ENCODE data around the gene LYPD3.

DNA sequence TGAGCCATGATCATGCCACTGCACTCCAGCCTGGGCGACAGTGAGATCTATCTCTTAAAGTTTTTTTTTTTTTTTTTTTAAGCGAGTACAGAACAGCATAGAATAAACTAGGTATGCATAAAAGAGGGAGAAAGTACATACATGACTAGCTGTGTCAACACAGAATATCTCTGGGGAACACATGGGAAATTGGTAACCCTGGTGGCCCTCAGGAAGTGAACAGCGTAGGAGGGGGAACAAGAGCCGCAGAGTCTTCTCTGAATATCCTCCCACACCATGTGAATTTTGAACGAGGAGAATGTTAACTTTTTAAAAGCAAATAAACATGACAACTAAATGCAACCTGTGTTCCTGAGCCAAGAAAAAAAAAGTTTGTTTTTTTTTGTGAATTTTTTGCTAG lies 23.9 kb upstream of the LYPD3 start:
- TF ChIP-seq, protein P1, sequence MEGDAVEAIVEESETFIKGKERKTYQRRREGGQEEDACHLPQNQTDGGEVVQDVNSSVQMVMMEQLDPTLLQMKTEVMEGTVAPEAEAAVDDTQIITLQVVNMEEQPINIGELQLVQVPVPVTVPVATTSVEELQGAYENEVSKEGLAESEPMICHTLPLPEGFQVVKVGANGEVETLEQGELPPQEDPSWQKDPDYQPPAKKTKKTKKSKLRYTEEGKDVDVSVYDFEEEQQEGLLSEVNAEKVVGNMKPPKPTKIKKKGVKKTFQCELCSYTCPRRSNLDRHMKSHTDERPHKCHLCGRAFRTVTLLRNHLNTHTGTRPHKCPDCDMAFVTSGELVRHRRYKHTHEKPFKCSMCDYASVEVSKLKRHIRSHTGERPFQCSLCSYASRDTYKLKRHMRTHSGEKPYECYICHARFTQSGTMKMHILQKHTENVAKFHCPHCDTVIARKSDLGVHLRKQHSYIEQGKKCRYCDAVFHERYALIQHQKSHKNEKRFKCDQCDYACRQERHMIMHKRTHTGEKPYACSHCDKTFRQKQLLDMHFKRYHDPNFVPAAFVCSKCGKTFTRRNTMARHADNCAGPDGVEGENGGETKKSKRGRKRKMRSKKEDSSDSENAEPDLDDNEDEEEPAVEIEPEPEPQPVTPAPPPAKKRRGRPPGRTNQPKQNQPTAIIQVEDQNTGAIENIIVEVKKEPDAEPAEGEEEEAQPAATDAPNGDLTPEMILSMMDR (IDR thresholded peaks at IDR 0.05; ENCODE audit: poor library complexity) = no peak
- TF ChIP-seq EZH2 (IDR thresholded peaks at IDR 0.05; ENCODE audit: borderline replicate concordance) (no peak), EZH2phosphoT487 (IDR thresholded peaks at IDR 0.05; ENCODE audit: low read depth, severe bottlenecking, unreplicated experiment) (no peak)

All from hepatocyte (in vitro differentiated cells).